Stimulated activated CD4-positive, alpha-beta T cell treated with anti-CD3 and anti-CD28 coated beads, Interleukin-2, amount 100 ng/mL, for 48 hours (primary cell): ENCODE measurements around the gene ZNF284.
A peak's percentile ranks its signal among the peaks of the same experiment; 100 is the strongest.
"Not testable (repeated sequence)": the region's sequence is repeated elsewhere in the genome, so short reads cannot be mapped to it uniquely, and the experiment has no call there.

Source experiments
- DNase-seq, 2 donors: peaks; one replicate each; pipeline ENCODE4 v3.0.0-alpha.2; 2020

The ZNF284 gene

DNA sequence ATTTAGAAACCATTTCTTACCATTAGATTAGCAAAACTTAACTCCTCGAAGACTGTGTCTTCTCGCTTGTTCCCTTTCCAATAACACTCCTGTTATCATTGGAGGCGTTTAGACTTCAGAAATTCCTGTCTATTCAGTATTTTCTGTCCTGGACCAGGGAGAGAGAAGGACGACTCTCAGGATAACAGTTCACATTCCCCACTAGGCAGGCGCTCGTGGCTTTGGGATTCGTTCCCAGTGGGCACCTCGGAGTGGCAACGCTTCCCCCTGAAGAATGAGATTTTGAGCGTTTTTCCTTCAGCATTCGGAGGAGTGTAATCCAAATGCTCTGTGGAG is 40.8 kb downstream of the ZNF284 start:
- no peak for DNase-seq

- peak; percentile 63 to 75 for DNase-seq
Observed at GRCh38 chr19:44113138-44113783, 41.3 kb downstream of the ZNF284 start, which contains the start of gene ZNF225. ZNF225 (plus strand) TSS chr19:44113399; CDS start chr19:44115828, 2,429 bp downstream.

DNA sequence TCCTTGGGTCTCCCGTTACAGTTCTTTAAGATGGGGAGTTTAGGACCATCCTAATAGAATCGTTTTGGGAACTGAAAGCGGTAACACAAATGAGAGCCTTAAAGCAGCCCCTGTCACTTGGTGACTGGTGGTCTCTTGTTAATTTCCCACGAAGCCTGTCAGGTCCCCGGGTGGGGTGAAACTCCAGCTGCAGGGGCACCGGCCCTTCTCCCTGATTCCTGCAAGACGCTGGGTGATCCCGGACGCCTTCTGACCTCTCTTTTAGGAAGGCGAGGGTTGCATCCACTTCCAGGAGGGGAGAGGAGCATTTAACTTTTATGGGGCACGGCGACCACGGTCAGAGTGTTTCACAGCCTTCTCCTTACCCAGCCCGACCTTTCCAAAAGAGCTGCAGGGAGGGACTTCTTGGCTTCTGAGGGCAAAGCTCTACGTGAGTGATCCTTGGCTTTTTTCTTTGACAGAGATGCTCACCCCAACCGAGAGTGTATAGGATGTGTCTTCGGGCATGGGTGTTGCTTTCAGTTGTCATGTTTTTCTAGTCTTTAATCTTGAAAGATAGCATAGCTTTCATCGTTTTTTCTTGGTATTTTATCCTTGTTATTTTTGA is 41.9 kb downstream of the ZNF284 start:
- DNase-seq, result no peak

- not testable (repeated sequence) for DNase-seq
Observed at GRCh38 chr19:44121162-44121561, 49.2 kb downstream of the ZNF284 start.

GRCh38 chr19:44131955-44132354 is 60.0 kb downstream of the ZNF284 start:
- no peak for DNase-seq
